Measurements from ENCODE around the gene THSD4. TPM values are rescaled to one million over a fixed set of nuclear protein-coding genes. Genes with fewer than 3 reads are reported as not detected.

THSD4 gene
- total RNA-seq, 1 donor from 2014 or later = 73.5 TPM

DNA sequence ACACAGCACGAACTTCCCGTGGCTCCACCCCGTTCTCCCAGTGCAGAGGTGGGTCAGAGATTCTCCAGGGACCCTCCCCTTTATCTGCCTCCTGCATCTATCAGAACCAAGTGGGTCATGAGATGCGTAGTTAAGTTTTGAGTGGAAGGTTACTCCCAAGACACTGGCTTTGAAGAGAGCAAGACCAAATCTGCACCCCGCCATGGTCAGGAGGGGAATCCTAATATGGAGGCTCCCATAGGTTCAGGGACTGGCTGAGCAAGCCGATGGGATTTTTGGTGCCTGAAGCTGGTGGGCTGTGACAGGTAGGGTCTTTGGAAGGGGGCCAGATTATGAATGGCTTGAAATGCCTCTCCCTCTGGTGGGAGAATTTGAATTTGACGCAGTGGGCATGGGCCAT lies 488.1 kb downstream of the THSD4 start:
- DNase-seq (ENCODE audit: low read depth) = no peak
- TF ChIP-seq, protein P1, sequence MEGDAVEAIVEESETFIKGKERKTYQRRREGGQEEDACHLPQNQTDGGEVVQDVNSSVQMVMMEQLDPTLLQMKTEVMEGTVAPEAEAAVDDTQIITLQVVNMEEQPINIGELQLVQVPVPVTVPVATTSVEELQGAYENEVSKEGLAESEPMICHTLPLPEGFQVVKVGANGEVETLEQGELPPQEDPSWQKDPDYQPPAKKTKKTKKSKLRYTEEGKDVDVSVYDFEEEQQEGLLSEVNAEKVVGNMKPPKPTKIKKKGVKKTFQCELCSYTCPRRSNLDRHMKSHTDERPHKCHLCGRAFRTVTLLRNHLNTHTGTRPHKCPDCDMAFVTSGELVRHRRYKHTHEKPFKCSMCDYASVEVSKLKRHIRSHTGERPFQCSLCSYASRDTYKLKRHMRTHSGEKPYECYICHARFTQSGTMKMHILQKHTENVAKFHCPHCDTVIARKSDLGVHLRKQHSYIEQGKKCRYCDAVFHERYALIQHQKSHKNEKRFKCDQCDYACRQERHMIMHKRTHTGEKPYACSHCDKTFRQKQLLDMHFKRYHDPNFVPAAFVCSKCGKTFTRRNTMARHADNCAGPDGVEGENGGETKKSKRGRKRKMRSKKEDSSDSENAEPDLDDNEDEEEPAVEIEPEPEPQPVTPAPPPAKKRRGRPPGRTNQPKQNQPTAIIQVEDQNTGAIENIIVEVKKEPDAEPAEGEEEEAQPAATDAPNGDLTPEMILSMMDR (conservative IDR thresholded peaks at IDR 0.05; ENCODE audit: low read depth, low read length) = no peak

DNA sequence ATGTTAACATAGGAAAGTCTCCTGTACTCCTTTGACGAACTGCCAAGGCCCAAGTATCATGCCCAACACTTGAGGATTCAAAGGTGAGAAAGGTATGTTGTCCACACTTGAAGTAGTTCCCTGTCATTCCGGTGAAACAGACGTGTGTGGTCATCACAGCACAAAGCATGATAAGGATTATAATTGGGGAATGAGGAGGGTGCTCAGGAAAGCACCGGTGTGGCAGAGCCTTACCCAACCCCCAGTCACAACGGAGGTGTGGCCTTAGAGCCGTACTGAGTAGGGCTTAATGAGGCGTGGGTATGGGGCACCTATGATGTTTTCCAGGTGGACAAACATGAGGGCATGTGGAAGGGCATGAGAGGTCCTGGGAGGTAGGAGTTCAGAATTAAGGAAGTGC lies 492.1 kb downstream of the THSD4 start:
- DNase-seq (ENCODE audit: low read depth) = no peak
- H3K4me3 ChIP-seq (ENCODE audit: low read depth, low read length) = no peak overlapping the region
- TF ChIP-seq, protein P1 (conservative IDR thresholded peaks at IDR 0.05; ENCODE audit: low read depth, low read length) = no peak

More for the DNA sequence above, 488.1 kb downstream of the THSD4 start:
- no peak overlapping the region for H3K4me3 ChIP-seq (ENCODE audit: low read depth, low read length)

DNA sequence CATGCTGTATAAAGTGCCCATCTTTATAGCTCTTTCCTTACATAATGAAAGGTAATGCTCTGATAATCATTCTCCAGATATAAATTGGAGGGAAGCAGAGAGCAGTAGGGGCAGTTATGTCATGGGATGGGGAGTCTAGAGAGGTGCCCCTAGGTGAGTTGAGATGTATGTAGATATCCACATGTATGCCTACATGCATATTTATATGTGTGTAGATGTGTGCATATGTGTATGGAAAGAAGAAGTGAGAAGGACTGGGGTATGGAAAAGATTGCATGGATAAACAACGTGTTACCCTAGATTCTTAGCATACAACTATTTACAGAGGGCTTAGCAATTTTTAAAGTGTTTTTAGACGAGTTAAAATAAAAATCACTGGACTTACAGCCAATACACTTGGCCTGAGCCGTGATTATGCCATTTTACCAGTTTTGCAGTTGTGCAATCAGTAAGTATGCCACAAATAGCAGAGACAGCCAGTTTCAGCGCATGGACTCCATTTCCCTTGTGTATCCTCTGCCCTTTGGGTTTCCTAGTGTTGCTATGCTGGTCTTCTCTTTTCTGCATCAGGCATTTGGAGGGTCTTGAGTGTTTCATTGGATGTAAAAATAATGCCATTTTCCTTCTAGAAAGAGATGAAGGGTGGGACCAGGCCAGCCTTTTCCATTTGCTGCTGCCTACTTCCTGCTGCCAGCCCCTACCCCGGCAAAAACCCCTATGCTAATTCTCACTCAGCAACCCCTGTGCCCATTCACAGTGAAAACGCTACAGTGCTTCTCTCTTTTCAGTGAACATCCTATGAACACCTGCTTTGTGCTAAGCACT lies 495.7 kb downstream of the THSD4 start:
- DNase-seq (ENCODE audit: low read depth) = no peak
- TF ChIP-seq, protein P1 (conservative IDR thresholded peaks at IDR 0.05; ENCODE audit: low read depth, low read length) = no peak
- H3K4me3 ChIP-seq (ENCODE audit: low read depth, low read length) = no peak overlapping the region

DNA sequence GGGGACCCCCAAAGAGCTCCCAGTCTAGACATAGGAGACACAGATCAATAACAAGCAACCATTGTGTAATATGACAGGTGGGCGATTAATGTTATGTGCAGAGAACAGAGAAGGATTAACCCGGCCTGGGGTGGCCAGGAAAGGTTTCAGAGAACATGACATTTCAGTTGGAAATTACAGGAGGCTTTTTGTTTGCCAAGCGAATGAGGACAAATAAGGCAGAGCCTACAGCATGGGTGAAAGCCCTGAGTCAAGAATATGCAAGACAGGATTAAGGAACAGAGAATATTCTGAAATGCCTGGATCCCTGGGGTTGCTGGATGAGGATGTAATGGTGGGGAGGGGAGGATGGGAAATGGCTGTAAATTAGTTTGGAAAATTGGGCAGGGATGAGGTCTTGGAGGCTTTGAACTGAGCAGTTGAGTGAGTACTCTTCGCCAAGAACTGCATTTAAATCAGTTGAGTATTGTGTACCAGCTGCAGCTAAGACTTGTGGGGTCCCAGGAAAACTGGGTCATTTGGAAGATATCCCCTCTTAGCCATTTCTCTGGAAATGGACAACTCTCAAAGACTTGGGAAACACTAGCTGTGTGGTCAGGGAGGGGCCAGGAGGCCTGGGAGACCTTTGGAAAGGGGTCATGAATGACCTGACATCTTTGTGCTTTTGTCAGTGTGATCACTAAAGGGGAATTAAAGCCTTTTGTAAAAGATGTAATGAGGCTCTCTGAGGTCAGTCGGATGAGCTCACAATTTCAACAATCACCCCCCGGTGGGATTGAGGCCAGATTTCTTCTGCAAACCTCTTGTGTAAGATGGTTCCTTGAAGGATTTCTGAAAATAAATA lies 496.5 kb downstream of the THSD4 start:
- TF ChIP-seq, protein P1 (conservative IDR thresholded peaks at IDR 0.05; ENCODE audit: low read depth, low read length) = no peak
- H3K4me3 ChIP-seq (ENCODE audit: low read depth, low read length) = no peak overlapping the region
- no peak for DNase-seq (ENCODE audit: low read depth)

DNA sequence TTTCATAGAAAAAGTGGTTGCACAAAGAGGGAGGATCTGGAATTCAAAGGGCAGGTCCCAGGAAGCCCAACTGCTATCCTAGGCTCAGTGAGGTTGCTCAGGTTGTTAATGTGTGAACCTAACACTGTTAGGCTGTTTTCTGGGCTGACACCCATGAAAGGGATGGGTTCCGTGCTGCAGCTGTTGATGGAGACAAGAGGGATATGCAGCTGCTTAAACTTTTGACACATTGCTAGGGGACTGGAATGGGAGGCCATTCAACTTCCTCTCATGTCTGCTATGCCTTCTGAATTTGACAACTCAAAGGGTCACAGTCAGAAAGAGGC lies 497.1 kb downstream of the THSD4 start:
- DNase-seq (ENCODE audit: low read depth) = no peak
- TF ChIP-seq, protein P1 (conservative IDR thresholded peaks at IDR 0.05; ENCODE audit: low read depth, low read length) = no peak
- H3K4me3 ChIP-seq (ENCODE audit: low read depth, low read length) = no peak overlapping the region

DNA sequence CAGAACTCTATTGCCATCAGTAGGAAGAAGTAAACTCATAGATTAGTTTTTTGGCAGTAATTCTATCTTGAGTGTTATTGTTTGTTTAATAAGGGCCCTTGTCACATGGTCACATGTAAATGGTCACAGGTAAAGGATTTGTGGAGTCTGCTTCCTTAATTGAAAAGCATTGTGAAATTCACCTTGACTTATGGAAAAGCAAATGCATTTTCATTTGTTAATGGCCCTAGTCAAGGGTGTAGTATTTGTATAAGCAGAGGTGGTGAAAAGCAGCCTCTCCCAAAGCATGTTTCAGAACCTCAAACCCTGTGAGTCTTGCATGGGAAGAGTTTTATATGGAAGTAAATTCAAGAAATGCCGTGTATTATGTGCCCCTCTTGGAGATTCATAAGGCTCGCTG lies 497.6 kb downstream of the THSD4 start:
- no peak for DNase-seq (ENCODE audit: low read depth)
- TF ChIP-seq, protein P1 (conservative IDR thresholded peaks at IDR 0.05; ENCODE audit: low read depth, low read length) = no peak
- no peak overlapping the region for H3K4me3 ChIP-seq (ENCODE audit: low read depth, low read length)

Measured in epithelial cell of proximal tubule (primary cell).